SU-DHL-6 (cell line): Measurements from ENCODE around the gene SLC27A1.
A peak's percentile ranks its signal among the peaks of the same experiment; 100 is the strongest.
"Not testable (repeated sequence)": the region's sequence is repeated elsewhere in the genome, so short reads cannot be mapped to it uniquely, and the experiment has no call there.

Experiments used
- H2AFZ ChIP-seq: fragments of 200-600 bp; sonication (generic); 2 replicates; pipeline ENCODE4 v1.6.1; 2014; ENCODE audit warnings: low read depth, mild to moderate bottlenecking, moderate library complexity, mixed read lengths, antibody characterized with exemption, low read length; ENCODE audit not compliant: severe bottlenecking
- H3F3A ChIP-seq: fragments of 200-600 bp; shearing (Covaris generic); 2 replicates; pipeline ENCODE4 v1.6.0; 2016; ENCODE audit warnings: antibody characterized with exemption, mild to moderate bottlenecking; ENCODE audit not compliant: insufficient read depth
- H3K27ac ChIP-seq: fragments of 200-600 bp; sonication (generic); 2 replicates; pipeline ENCODE4 v1.5.1; 2016; ENCODE audit warnings: low read depth, mild to moderate bottlenecking, low read length, moderate library complexity, mixed read lengths
- H3K27me3 ChIP-seq: fragments of 200-600 bp; sonication (generic), shearing (Covaris generic); 2 replicates; pipeline ENCODE4 v1.6.0; 2014; ENCODE audit warnings: mild to moderate bottlenecking, low read length
- H3K36me3 ChIP-seq: fragments of 200-600 bp; sonication (generic); 2 replicates; pipeline ENCODE4 v1.6.1; 2014; ENCODE audit warnings: mild to moderate bottlenecking, low read length, mixed read lengths
- H3K4me2 ChIP-seq: fragments of 300-600, 200-600 bp; shearing (Covaris generic), sonication (generic); 2 replicates; pipeline ENCODE4 v1.6.0; 2014; ENCODE audit warnings: low read length, low read depth, mild to moderate bottlenecking; ENCODE audit not compliant: poor library complexity, severe bottlenecking
- H3K4me3 ChIP-seq: fragments of 200-600 bp; sonication (generic); 2 replicates; pipeline ENCODE4 v1.5.1; 2014; ENCODE audit warnings: antibody characterized with exemption, low read length, mild to moderate bottlenecking, mixed read lengths; ENCODE audit not compliant: insufficient read depth, poor library complexity, severe bottlenecking
- H3K79me2 ChIP-seq: fragments of 200-600 bp; sonication (generic); 2 replicates; pipeline ENCODE4 v1.6.1; 2014; ENCODE audit warnings: mild to moderate bottlenecking, low read length, moderate library complexity; ENCODE audit not compliant: insufficient read depth
- H3K9ac ChIP-seq: fragments of 200-600 bp; sonication (generic); 2 replicates; pipeline ENCODE4 v1.7.0; 2014; ENCODE audit warnings: mild to moderate bottlenecking, low read length
- H3K9me2 ChIP-seq: fragments of 200-600 bp; sonication (generic); replicated peaks from 2 replicates; pipeline ENCODE4 v1.6.1; 2014; ENCODE audit warnings: low read length; ENCODE audit not compliant: insufficient read depth
- H3K9me3 ChIP-seq: fragments of 200-600 bp; sonication (generic); 2 replicates; pipeline ENCODE4 v1.6.1; 2014; ENCODE audit warnings: low read length, mixed read lengths; ENCODE audit not compliant: insufficient read depth
- H4K20me1 ChIP-seq: fragments of 200-600 bp; sonication (generic); 2 replicates; pipeline ENCODE4 v1.6.1; 2014; ENCODE audit warnings: low read depth, mild to moderate bottlenecking, antibody characterized with exemption, low read length, moderate library complexity, mixed read lengths
- CTCF ChIP-seq: fragments of 200-600 bp; sonication (generic); IDR thresholded peaks from one replicate; pipeline ENCODE4 v1.5.1; 2017; ENCODE audit warnings: antibody characterized with exemption, mild to moderate bottlenecking, low read length, moderate library complexity; ENCODE audit not compliant: insufficient read depth, poor library complexity, severe bottlenecking
- EZH2phosphoT487 ChIP-seq: fragments of 200-600 bp; sonication (generic), shearing (Covaris generic); conservative IDR thresholded peaks from 2 replicates; pipeline ENCODE4 v1.6.1; 2018; ENCODE audit warnings: mild to moderate bottlenecking, antibody characterized with exemption, low read length, moderate library complexity, mixed read lengths

SLC27A1 gene

DNA sequence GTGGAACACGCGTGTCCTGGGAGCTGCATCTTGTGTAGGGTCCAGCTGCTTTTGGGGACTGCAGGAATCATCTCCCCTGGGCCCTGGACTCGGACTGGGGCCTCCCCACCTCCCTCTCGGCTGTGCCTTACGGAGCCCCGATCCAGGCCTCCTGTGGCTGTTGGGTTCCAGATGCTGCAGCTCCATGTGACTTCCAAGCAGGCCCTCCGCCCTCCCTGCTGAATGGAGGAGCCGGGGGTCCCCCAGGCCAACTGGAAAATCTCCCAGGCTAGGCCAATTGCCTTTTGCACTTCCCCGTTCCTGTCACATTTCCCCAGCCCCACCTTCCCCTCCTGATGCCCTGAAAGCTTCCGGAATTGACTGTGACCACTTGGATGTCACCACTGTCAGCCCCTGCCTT lies 34.9 kb downstream of the SLC27A1 start:
- no peak overlapping the region for H3K4me3 ChIP-seq
- no peaks in the 10 kb centered on the region for H3K36me3 ChIP-seq
- H3K4me2 ChIP-seq: no peak overlapping the region
- no peak overlapping the region for H2AFZ ChIP-seq
- no peaks in the 10 kb centered on the region for H3F3A ChIP-seq
- H4K20me1 ChIP-seq: no peaks in the 10 kb centered on the region
- TF ChIP-seq EZH2phosphoT487 (no peak), CTCF (no peak)
- H3K9me3 ChIP-seq: no peaks in the 10 kb centered on the region
- no peaks in the 10 kb centered on the region for H3K9me2 ChIP-seq
- H3K9ac ChIP-seq: no peak overlapping the region
- H3K79me2 ChIP-seq: peaks cover 10% of the 10 kb centered on the region
- no peaks in the 10 kb centered on the region for H3K27me3 ChIP-seq
- H3K27ac ChIP-seq: no peak overlapping the region

DNA sequence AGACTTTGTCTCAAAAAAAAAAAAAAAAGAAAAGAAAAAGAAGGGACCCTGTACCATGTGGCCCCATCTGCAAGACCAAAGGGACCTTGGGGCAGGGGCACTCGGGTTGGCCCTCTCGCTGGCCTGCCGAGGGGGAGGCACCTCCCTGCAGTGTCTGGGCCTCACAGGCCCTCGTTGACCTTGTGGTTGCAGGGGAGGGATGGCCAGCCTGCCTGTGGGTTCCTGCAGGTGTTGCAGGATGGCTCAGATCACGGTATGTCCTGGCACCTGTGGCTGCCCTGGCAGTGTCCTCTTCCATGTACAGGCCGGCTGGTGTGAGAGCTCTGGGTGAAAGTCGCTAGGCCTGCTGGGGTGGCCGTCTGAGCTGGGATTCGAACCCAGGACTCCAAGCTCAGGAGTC lies 36.4 kb downstream of the SLC27A1 start:
- no peak overlapping the region for H3K9ac ChIP-seq
- H3K4me2 ChIP-seq: no peak overlapping the region
- H3K27ac ChIP-seq: no peak overlapping the region

GRCh38 chr19:17508558-17508933 lies 38.2 kb downstream of the SLC27A1 start:
- peaks cover 25% of the 10 kb centered on the region for H3K79me2 ChIP-seq
- not testable (repeated sequence) for H4K20me1 ChIP-seq, H3K27me3 ChIP-seq, H3K9ac ChIP-seq, H3K27ac ChIP-seq, H3K4me3 ChIP-seq, H3F3A ChIP-seq, H3K9me2 ChIP-seq, H3K4me2 ChIP-seq, H2AFZ ChIP-seq, H3K36me3 ChIP-seq, H3K9me3 ChIP-seq

More for the DNA sequence above, 36.4 kb downstream of the SLC27A1 start:
- H3K9me2 ChIP-seq: no peaks in the 10 kb centered on the region
- peaks cover 18% of the 10 kb centered on the region for H3K79me2 ChIP-seq
- no peaks in the 10 kb centered on the region for H3K9me3 ChIP-seq
- no peaks in the 10 kb centered on the region for H3K36me3 ChIP-seq
- no peaks in the 10 kb centered on the region for H4K20me1 ChIP-seq
- H3F3A ChIP-seq: no peaks in the 10 kb centered on the region
- no peak overlapping the region for H3K4me3 ChIP-seq
- TF ChIP-seq CTCF: no peak
- no peak for TF ChIP-seq EZH2phosphoT487
- H2AFZ ChIP-seq: no peak overlapping the region
- no peaks in the 10 kb centered on the region for H3K27me3 ChIP-seq

- H3K9me2 ChIP-seq: no peaks in the 10 kb centered on the region
- H4K20me1 ChIP-seq: no peaks in the 10 kb centered on the region
- no peaks in the 10 kb centered on the region for H3K36me3 ChIP-seq
- H3K9ac ChIP-seq: peak overlapping the region; percentile 87
- TF ChIP-seq CTCF (no peak), EZH2phosphoT487 (no peak)
- peaks cover 25% of the 10 kb centered on the region for H3K79me2 ChIP-seq
- H3K27me3 ChIP-seq: no peaks in the 10 kb centered on the region
- H3K4me3 ChIP-seq: peak overlapping the region; percentile 70
- peak overlapping the region; percentile 83; the same call in 1 of the 2 replicates for H3K27ac ChIP-seq
- no peaks in the 10 kb centered on the region for H3K9me3 ChIP-seq
- peak overlapping the region; percentile 83 for H3K4me2 ChIP-seq
- no peak overlapping the region for H2AFZ ChIP-seq
- H3F3A ChIP-seq: no peaks in the 10 kb centered on the region
Observed at GRCh38 chr19:17510220-17510993, 40.1 kb downstream of the SLC27A1 start.
